GM12864 (cell line): ENCODE results near the gene SLC19A2.

Source experiments
- DNase-seq: peaks from one replicate; pipeline ENCODE4 v3.0.0-alpha.2; 2011; ENCODE audit warnings: low read depth
- H3K4me3 ChIP-seq: 2 replicates; pipeline ENCODE4 v1.5.1; 2011; ENCODE audit warnings: mild to moderate bottlenecking, low read depth, low read length, control low read depth
- TF ChIP-seq, protein P1 (sequence below): IDR thresholded peaks from 2 replicates; pipeline ENCODE4 v1.5.1; 2011; ENCODE audit warnings: low read depth, mild to moderate bottlenecking, moderate library complexity, low read length, control low read depth, inconsistent platforms; ENCODE audit errors: missing control alignments

Gene SLC19A2

DNA sequence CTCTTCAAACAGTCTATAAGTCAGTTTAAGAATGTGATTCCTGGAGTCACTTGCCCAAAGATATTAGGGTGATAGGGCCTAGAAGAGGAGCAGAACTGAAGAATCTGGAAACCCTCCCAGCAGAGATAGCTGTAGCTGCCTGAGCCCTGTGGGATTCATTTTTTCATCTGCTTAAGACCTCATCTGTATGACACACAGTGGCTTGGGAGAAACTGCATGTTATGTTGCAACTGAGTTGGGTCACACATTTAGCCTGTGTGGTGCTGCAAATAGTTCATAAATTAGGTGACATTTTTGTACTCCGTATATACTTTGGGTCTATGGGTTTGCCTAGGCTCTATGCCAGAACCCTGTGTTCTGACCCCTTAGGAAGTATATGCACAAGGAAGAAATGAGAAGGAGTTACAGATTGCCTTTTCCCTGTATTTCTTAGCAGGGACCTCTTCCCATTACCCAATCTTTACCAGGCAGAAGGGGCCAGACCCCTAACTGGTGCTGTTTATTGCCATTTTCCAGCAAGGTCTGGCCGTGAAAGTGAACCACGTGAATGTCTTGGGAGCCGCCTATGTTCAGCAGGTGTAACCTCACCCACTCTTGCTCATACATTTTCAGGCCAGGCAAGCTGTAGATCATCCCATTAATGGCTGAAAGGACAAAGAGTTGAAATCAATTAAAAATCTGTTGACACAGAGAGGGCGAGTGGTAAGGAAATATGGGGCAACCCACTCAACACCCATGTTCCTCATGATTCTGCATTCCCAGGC lies 41.9 kb upstream of the SLC19A2 start:
- H3K4me3 ChIP-seq: no peak overlapping the region
- DNase-seq: no peak
- TF ChIP-seq, protein P1, sequence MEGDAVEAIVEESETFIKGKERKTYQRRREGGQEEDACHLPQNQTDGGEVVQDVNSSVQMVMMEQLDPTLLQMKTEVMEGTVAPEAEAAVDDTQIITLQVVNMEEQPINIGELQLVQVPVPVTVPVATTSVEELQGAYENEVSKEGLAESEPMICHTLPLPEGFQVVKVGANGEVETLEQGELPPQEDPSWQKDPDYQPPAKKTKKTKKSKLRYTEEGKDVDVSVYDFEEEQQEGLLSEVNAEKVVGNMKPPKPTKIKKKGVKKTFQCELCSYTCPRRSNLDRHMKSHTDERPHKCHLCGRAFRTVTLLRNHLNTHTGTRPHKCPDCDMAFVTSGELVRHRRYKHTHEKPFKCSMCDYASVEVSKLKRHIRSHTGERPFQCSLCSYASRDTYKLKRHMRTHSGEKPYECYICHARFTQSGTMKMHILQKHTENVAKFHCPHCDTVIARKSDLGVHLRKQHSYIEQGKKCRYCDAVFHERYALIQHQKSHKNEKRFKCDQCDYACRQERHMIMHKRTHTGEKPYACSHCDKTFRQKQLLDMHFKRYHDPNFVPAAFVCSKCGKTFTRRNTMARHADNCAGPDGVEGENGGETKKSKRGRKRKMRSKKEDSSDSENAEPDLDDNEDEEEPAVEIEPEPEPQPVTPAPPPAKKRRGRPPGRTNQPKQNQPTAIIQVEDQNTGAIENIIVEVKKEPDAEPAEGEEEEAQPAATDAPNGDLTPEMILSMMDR: no peak

DNA sequence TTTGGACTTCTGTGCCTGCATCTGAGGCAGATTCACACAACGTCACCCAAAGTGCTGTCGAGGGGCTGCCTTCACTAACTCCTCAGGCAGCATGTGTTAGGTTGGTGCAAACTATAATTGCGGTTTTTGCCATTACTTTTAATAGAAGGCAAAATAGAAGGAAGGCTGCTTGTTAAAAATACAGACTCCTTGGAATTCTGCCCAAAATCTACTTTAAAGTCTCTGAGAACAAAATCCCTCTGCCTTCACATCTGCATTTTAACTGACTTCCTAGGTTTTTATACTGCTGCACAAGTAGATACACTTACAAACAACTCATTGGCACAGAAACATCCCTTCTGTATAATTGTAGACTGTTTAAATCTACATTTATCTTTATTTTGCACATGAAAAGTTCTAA lies 41.3 kb upstream of the SLC19A2 start:
- TF ChIP-seq, protein P1: no peak
- DNase-seq: no peak
- H3K4me3 ChIP-seq: no peak overlapping the region

DNA sequence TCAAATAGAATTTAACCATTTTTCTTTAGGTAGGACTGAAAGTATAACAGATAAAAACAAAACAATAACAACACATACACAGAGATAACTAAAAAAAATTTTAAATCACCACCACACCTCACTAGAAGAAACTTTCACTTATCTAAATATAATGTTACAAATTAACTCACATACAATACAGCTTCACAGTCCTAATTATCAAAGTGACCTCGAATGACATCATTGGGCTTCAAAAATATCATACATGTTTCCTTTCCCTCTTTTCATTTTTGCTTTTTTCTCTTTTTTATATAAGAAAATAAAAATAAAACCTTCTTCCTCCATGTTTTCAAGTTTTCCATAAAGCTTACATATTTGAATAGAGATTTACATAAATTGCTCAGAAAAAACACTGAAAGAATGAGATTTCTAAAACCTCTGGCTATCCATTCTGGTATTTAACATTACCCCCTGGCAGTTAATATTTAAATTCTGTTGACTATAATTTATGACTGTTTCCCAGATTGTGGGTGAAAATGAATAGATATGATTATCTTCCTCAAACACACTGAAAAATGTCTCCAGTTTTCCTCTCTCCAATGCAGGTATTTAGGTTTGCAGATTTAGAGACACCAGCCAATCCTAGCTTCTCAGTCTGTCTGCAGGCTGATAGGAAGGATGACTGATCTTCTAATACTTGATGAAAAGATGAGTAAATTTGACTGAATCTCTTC lies 40.5 kb upstream of the SLC19A2 start:
- no peak overlapping the region for H3K4me3 ChIP-seq
- no peak for DNase-seq
- TF ChIP-seq, protein P1: no peak

DNA sequence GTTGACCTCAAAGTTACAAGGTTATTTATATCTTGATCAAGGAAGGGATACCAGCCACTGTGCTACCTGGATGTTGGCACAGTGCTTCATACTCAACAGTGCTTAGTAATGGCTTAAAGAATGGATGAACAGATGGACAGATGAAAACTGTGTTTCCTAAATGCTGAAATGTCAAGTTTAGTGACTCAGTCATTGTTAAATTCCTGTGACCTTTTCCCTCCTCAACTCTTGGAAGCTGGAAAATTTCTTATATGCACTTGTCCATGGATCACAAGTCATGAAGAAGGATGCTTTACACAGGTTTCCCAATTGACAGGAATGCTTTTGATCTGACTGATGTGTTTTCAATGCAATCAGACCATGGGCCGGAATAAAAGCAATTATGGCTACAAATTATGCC lies 39.6 kb upstream of the SLC19A2 start:
- TF ChIP-seq, protein P1: no peak
- H3K4me3 ChIP-seq: no peak overlapping the region
- DNase-seq: no peak

DNA sequence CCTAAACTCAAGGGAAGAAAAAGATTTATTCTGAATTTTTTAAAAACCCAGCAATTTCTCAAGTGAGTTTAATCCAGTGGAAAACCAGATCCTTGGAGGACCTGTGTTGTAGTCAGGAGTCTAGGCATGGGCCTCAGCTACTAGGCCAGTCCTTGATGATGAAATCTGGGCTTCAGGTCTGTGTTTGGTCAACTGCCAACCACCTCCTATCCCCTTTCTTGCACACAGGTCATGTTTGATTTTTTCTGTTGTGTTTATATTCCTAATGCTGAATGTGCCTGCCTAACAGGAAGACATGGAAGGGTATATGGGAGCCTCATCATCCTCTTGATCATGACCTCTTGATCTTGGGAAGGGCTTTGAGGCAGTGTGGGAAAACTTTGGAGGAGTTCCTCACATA lies 38.2 kb upstream of the SLC19A2 start:
- no peak overlapping the region for H3K4me3 ChIP-seq
- no peak for DNase-seq
- TF ChIP-seq, protein P1: no peak

DNA sequence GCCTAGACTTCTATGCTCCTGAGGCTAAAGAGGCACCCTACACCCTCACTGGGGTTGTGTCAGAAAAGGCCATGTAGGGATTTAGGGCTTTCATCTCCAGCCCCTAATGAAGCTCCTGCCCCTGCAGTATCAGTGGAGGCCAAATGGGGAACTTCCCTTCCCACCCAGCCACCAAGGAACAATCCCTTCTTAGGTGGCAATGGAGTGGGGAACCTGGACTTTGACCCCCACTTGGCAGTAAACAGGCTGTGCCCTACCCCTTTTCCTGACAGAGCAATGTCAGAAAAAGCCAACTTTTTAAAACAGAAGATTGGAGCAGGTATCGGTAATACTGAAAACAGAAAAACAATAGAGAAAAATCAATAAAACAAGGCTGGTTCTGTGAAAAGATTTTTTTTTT lies 35.5 kb upstream of the SLC19A2 start:
- no peak overlapping the region for H3K4me3 ChIP-seq
- DNase-seq: no peak
- TF ChIP-seq, protein P1: no peak
